GM18519 (cell line): ENCODE measurements around the gene SLC31A2.
"Not testable (repeated sequence)": the region's sequence is repeated elsewhere in the genome, so short reads cannot be mapped to it uniquely, and the experiment has no call there.

Experiments used
- ATAC-seq: cut with Tn5 transposase; IDR thresholded peaks from one replicate; pipeline ENCODE4 v1.9.1; 2021; ENCODE audit warnings: mild to moderate bottlenecking, moderate library complexity; ENCODE audit not compliant: unreplicated experiment, low FRiP score

Gene SLC31A2, protein sequence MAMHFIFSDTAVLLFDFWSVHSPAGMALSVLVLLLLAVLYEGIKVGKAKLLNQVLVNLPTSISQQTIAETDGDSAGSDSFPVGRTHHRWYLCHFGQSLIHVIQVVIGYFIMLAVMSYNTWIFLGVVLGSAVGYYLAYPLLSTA

DNA sequence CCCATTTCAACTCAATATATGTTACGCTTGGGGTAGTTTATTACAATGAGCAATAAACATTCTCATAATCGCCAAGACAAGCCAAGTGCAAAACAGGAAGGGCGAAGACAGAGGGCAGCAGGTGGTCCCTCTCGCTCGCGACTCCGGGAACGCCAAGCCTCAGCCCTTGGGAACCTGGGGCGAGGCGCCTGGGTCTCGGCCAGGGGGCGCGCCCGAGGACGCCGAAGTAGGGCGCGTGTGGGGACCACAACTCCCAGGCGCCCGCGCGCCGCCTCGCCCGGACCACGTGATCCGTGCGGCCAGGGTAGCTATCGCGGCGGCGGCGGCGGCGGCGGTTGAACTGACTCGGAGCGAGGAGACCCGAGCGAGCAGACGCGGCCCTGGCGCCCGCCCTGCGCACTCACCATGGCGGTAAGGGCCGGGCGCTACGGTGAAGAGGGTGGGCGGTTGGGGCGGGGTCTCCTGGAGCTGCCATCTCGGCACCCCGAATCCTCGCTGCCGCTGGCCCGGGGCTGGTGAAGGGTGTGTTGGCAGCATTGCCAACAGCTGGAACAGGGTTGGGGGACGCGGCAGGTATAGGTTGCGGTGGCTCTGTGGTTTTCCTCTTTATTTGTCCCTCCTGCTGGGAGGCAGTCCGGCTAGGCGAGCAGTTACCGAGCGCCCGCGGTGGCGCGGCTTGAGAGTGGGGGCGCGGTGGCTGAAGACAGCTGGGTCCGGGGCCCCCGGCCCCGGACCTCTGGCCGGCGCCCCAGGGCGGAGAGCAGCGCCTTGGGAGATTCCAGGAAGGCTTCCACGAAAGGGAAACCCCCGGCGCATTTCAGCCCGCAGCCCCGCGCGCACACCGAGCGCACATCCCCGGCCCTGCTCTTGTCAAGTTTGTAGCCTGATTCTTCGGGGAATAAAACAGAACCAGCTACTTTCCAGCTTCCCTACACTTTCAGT, at the start of gene SLC31A2:
TSS of gene SLC31A2 (plus strand) at position 338 of the 942 bp plus-strand sequence. CDS start at position 406, 68 bp downstream.
- peak; percentile 83 for ATAC-seq

- ATAC-seq, result not testable (repeated sequence)
Measured at GRCh38 chr9:113105345-113105744, 45.5 kb upstream of the SLC31A2 start.

DNA sequence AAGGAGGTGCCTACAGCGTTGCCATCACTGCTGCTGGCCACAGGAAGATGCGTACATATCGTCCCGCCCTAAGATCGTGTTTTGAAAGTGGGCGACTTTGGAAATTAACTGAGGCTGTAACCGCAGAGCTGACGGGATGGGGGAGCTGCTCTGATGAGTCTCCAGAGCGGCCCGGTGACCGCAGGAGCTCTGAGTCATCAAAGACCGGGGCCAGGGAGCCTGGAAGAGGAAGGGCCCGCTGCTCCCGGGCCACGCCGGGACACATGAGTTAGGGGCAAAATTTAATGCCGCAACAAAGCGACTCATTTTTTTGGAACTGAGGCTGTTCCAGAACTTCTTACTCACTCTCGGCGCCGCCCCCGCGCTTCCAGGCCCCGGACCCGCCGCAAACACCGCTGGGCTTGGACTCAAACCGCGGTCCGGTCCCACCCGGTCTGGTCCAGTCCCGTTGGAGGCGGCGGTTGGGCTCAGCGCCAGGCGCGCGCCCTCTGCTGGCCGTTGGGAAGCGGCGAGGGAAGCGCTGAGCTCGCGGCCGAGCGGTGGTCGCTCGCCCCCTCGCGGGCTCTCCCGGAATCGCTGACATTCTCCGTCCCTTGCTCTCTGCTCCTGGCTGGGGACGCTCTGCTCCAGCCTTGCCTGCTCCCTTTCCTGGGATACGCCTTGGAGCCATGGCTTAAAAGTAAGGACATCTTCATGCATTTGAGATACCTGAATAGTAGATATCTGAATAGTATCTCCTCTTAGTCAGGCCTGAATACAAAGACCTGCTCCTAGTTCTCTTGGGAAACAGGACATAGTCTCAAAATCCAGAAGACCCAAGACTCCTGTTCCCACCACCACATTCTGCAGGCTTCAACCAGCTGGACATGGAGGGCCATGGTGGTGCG, 39.5 kb upstream of the SLC31A2 start:
- peak; percentile 47 for ATAC-seq

GRCh38 chr9:113112706-113113510, 37.9 kb upstream of the SLC31A2 start:
- peak; percentile 44 for ATAC-seq

- ATAC-seq, result not testable (repeated sequence)
Measured at GRCh38 chr9:113118829-113119228, 32.0 kb upstream of the SLC31A2 start.

- ATAC-seq, result no peak
Measured at GRCh38 chr9:113125386-113126035, 25.3 kb upstream of the SLC31A2 start.

DNA sequence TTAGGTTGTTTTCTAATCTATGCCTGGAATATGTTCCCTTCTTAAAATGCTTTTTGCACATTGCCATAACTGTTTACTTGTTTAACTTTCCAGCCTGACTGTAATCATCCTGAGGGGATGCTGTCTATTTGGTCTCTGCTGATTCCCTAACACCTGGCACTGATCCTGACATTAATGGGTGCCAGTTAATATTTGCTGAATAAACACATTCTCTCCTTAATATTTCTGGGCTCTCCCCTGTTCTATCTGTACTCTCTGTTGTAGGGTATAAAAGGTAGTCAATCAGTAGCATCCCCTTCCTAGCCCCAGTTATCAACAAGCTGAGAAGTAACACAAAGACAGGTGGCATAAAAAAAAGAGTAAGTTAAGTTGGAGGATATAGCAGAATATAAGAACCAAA, 21.3 kb upstream of the SLC31A2 start:
- no peak for ATAC-seq

DNA sequence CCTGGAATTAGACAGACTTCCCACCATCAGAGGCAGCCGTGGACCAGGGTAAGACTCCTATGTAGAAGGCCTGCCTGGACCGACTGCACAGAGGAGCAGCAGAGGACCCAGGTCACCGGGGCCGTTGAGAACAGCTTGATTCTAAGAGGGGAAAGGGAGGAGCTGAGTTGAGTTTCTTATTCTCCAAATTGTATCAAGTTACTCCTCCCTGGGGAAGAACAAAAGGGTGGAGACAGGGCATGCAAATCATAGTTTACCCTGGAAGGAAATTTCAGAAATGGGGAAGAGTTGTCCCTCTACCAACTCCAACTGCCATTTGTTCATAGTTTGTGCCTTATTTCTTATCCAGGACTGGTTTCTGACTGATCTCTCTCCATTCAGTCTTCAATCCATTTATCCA, 20.9 kb upstream of the SLC31A2 start:
- no peak for ATAC-seq

DNA sequence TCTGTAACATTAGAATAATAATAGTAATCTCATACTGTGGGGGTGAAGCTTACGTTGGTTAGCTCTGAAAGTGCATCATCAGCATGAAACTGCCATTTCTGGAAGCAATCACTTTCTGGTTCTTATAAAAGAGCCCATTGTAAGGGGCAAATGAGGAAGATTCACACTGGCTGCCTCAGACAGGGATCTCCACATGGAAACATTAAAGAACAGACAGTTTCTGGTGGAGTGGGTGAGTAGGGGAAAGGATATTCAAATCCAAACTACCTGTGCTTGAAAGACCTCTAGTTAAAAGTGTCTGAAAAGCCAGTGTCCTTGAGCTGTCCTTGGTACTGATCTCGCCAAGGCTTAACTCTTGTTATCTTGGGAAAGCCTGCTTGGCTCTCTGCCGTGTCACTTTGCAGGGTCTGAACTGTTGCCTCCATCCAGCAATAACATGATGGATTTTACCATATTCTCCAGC, 19.1 kb upstream of the SLC31A2 start:
- no peak for ATAC-seq

DNA sequence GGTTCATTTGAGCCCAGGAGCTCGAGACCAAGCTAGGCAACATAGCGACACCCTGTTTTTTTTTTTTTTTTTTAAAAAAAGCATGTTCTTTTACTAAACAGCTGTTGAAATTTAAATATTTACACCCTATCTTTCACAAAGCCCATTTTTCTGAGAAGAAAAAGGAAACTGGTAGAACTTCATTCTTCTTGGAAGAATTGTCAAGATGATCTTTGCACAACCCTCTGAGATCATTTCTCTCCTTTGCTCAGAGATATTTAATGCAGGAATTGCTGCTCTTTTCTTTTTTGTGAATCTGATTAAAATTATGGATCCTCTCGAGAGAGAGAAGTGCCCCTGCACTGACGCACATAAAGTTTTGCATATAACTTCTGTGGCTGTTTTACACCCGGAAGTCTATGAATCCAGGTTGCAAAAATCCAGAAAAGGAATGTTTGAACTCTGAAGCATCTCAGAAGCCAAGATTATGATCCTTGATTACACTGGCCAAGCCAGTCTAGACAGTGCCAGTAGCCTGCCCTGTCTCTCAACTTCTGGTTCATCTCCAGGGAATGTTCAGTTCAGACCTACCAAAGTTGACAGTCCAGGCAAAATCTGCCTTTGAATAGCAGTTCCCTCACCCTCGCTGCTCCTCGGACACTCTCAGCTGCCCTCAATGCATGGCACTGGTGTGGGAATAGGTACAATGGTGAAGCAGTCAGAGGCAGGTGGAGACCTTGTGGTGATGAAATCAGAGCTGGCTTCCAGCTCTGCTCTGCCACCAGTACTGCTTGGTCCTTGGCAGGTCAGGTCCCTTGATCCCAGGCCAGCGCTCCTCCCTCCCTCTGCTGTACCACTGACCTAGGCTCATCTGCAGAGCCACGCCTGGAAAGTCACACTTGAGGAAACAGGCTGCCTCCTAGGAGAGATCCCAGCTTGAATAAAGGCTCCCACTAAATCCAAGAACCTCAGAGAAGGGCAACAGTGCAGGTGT, 13.3 kb upstream of the SLC31A2 start:
- ATAC-seq, result no peak

- no peak for ATAC-seq
Measured at GRCh38 chr9:113138760-113139159, 12.0 kb upstream of the SLC31A2 start.

GRCh38 chr9:113139225-113139829, 11.5 kb upstream of the SLC31A2 start:
- ATAC-seq, result no peak

DNA sequence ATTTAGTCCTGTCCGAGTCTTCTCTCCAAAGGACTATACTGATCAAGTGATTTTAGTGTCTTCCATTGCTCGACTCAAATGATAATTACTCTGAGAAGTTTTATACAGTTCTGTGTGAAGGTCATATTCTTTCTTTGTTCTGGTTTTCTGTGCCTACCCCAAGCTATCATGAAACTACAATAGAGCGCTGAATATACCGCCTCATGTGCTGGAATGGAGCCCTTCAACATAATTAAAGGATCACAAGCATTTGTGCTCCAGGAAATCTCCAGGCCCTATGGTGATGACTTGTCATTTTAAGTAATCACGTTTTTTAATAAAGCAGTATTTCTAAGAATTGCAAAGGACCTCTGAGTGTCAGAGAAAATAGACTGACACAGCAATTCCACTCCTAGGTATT, 10.9 kb upstream of the SLC31A2 start:
- ATAC-seq, result no peak

GRCh38 chr9:113140896-113141295, 9.9 kb upstream of the SLC31A2 start:
- ATAC-seq, result not testable (repeated sequence)

- ATAC-seq, result no peak
Measured at GRCh38 chr9:113143432-113144227, 7.2 kb upstream of the SLC31A2 start.

DNA sequence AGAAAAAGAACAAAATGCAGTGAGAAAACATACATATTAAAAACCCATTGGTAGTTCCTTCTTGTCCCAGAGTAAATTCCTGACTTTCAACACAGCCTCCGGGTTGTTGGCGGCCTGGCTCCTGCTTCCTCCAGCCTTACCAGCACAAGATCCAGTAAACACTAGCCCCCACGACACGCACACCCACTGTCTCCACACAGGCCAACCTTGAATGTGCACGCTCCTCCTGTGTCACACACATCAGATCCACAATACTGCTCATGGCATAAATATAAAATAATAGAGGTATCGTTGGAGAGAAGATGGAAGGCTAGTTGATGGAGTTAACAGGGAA, 2.5 kb upstream of the SLC31A2 start:
- no peak for ATAC-seq

- ATAC-seq, result no peak
Measured at GRCh38 chr9:113148781-113149510, 1.9 kb upstream of the SLC31A2 start.
